Islet of Langerhans (tissue), 1 donor: ENCODE data around the gene DIS3L2.
"Not testable (repeated sequence)": the region's sequence is repeated elsewhere in the genome, so short reads cannot be mapped to it uniquely, and the experiment has no call there.

Experiments used
- FAIRE-seq: peaks from one replicate; lab custom pipeline; 2011; peaks lifted over from hg19 to GRCh38; lab: Jason Lieb, UNC

The DIS3L2 gene

GRCh38 chr2:232117413-232117812 lies 155.9 kb downstream of the DIS3L2 start:
- FAIRE-seq, result no peak

GRCh38 chr2:232120911-232121310 lies 159.4 kb downstream of the DIS3L2 start:
- FAIRE-seq, result no peak

- FAIRE-seq, result no peak
These were observed 162.8 kb downstream of the DIS3L2 start for GRCh38 chr2:232124309-232124708.

- no peak for FAIRE-seq
These were observed 165.0 kb downstream of the DIS3L2 start for GRCh38 chr2:232126301-232127099.

- FAIRE-seq, result no peak
These were observed 168.0 kb downstream of the DIS3L2 start for GRCh38 chr2:232129483-232129882.

- no peak for FAIRE-seq
These were observed 170.7 kb downstream of the DIS3L2 start for GRCh38 chr2:232132181-232132580.

- FAIRE-seq, result no peak
These were observed 171.6 kb downstream of the DIS3L2 start for GRCh38 chr2:232133078-232133477.

GRCh38 chr2:232134939-232135338 lies 173.4 kb downstream of the DIS3L2 start:
- no peak for FAIRE-seq

- FAIRE-seq, result no peak
These were observed 176.0 kb downstream of the DIS3L2 start for GRCh38 chr2:232137356-232138147.

- no peak for FAIRE-seq
These were observed 176.9 kb downstream of the DIS3L2 start for GRCh38 chr2:232138441-232138840.

- FAIRE-seq, result no peak
These were observed 177.7 kb downstream of the DIS3L2 start for GRCh38 chr2:232139171-232139594.

GRCh38 chr2:232139786-232140562 lies 178.5 kb downstream of the DIS3L2 start:
- FAIRE-seq, result no peak

GRCh38 chr2:232141591-232141990 lies 180.1 kb downstream of the DIS3L2 start:
- FAIRE-seq, result no peak

- no peak for FAIRE-seq
These were observed 180.5 kb downstream of the DIS3L2 start for GRCh38 chr2:232142049-232142448.

GRCh38 chr2:232142502-232142901 lies 181.0 kb downstream of the DIS3L2 start:
- no peak for FAIRE-seq

GRCh38 chr2:232146294-232146693 lies 184.8 kb downstream of the DIS3L2 start:
- no peak for FAIRE-seq

- no peak for FAIRE-seq
These were observed 186.0 kb downstream of the DIS3L2 start for GRCh38 chr2:232147440-232148077.

- no peak for FAIRE-seq
These were observed 200.7 kb downstream of the DIS3L2 start for GRCh38 chr2:232162187-232162586.

GRCh38 chr2:232170396-232170795 lies 208.9 kb downstream of the DIS3L2 start:
- FAIRE-seq, result no peak

- FAIRE-seq, result no peak
These were observed 213.1 kb downstream of the DIS3L2 start for GRCh38 chr2:232174662-232175061.

GRCh38 chr2:232176587-232176986 lies 215.1 kb downstream of the DIS3L2 start:
- not testable (repeated sequence) for FAIRE-seq

- no peak for FAIRE-seq
These were observed 221.8 kb downstream of the DIS3L2 start for GRCh38 chr2:232183279-232183678.
